OCI-LY3 (cell line): Measurements from ENCODE around the gene TTC12.

Source experiments
- H2AFZ ChIP-seq: fragments of 200-600, 300-600 bp; shearing (Covaris generic); 2 replicates; pipeline ENCODE4 v1.6.0; 2014; ENCODE audit warnings: antibody characterized with exemption, low read depth, low read length
- H3K27ac ChIP-seq: fragments of 200-600, 300-600 bp; sonication (generic); 2 replicates; pipeline ENCODE4 v1.5.1; 2014; ENCODE audit warnings: mild to moderate bottlenecking, low read length, moderate library complexity, mixed read lengths
- H3K27me3 ChIP-seq: fragments of 200-600, 300-600 bp; sonication (generic); 2 replicates; pipeline ENCODE4 v1.6.1; 2014; ENCODE audit warnings: low read depth, low read length, mixed read lengths
- H3K36me3 ChIP-seq: fragments of 200-600, 300-600 bp; sonication (generic); replicated peaks from 2 replicates; pipeline ENCODE3; 2014; ENCODE audit warnings: low read depth, low read length, mixed read lengths
- H3K4me1 ChIP-seq: fragments of 300-600, 200-600 bp; sonication (generic); 2 replicates; pipeline ENCODE4 v1.6.1; 2014; ENCODE audit warnings: low read length, mixed read lengths
- H3K4me2 ChIP-seq: fragments of 200-600, 300-600 bp; sonication (generic); 2 replicates; pipeline ENCODE4 v1.6.1; 2014; ENCODE audit warnings: low read length, mixed read lengths
- H3K4me3 ChIP-seq: fragments of 300-600, 200-600 bp; sonication (generic); 2 replicates; pipeline ENCODE4 v1.5.1; 2014; ENCODE audit warnings: antibody characterized with exemption, mild to moderate bottlenecking, low read length, moderate library complexity
- H3K79me2 ChIP-seq: fragments of 300-600, 200-600 bp; shearing (Covaris generic); 2 replicates; pipeline ENCODE4 v1.6.1; 2014; ENCODE audit warnings: mild to moderate bottlenecking, low read length, mixed read lengths
- H3K9ac ChIP-seq: fragments of 300-600, 200-600 bp; shearing (Covaris generic); 2 replicates; pipeline ENCODE4 v1.6.0; 2014; ENCODE audit warnings: mild to moderate bottlenecking, low read length, moderate library complexity
- H3K9me3 ChIP-seq: fragments of 200-600, 300-600 bp; shearing (Covaris generic); 2 replicates; pipeline ENCODE4 v1.6.1; 2014; ENCODE audit warnings: low read length, mixed read lengths; ENCODE audit not compliant: insufficient read depth
- H4K20me1 ChIP-seq: fragments of 200-600, 300-600 bp; sonication (generic); 2 replicates; pipeline ENCODE4 v1.6.1; 2016; ENCODE audit warnings: low read length, mixed read lengths; ENCODE audit not compliant: insufficient read depth
- EZH2phosphoT487 ChIP-seq: fragments of 200-600 bp; shearing (Covaris generic); IDR thresholded peaks from 2 replicates; pipeline ENCODE4 v1.6.1; 2018; ENCODE audit warnings: antibody characterized with exemption, mixed run types, low read depth
- TF ChIP-seq, protein P1 (sequence below): fragments of 200-600, 300-600 bp; sonication (generic); IDR thresholded peaks from 2 replicates; pipeline ENCODE4 v1.5.1; 2014; ENCODE audit warnings: antibody characterized with exemption, low read length, low read depth

Gene TTC12

DNA sequence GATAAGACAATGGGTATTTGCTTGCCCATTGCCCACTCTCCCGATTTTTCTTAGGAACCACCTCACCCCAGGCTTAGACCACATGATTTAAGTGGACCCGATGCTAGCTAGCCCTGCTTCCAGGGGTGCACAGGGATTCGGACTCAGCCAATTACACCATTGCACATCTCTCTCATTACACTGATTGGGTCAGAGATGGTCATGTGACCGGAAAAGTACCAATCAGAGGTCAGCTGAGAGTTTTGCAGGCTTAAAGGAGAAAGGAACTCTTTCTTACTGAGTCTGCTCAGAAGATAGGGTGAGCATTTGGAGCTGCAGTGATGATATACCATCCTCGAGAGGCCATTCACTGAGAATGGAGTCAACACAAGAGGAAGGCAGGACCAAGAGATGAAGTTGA, 61.0 kb downstream of the TTC12 start:
- Histone ChIP-seq H4K20me1 (no peaks in the 10 kb centered on the region), H3K9me3 (no peaks in the 10 kb centered on the region), H3K9ac (no peak overlapping the region), H2AFZ (no peak overlapping the region), H3K4me3 (no peak overlapping the region), H3K27ac (no peak overlapping the region), H3K79me2 (no peaks in the 10 kb centered on the region), H3K4me2 (no peak overlapping the region), H3K27me3 (no peaks in the 10 kb centered on the region; the same call in 1 of the 2 replicates), H3K36me3 (no peaks in the 10 kb centered on the region), H3K4me1 (no peaks in the 10 kb centered on the region)
- TF ChIP-seq, protein P1, sequence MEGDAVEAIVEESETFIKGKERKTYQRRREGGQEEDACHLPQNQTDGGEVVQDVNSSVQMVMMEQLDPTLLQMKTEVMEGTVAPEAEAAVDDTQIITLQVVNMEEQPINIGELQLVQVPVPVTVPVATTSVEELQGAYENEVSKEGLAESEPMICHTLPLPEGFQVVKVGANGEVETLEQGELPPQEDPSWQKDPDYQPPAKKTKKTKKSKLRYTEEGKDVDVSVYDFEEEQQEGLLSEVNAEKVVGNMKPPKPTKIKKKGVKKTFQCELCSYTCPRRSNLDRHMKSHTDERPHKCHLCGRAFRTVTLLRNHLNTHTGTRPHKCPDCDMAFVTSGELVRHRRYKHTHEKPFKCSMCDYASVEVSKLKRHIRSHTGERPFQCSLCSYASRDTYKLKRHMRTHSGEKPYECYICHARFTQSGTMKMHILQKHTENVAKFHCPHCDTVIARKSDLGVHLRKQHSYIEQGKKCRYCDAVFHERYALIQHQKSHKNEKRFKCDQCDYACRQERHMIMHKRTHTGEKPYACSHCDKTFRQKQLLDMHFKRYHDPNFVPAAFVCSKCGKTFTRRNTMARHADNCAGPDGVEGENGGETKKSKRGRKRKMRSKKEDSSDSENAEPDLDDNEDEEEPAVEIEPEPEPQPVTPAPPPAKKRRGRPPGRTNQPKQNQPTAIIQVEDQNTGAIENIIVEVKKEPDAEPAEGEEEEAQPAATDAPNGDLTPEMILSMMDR, result no peak

DNA sequence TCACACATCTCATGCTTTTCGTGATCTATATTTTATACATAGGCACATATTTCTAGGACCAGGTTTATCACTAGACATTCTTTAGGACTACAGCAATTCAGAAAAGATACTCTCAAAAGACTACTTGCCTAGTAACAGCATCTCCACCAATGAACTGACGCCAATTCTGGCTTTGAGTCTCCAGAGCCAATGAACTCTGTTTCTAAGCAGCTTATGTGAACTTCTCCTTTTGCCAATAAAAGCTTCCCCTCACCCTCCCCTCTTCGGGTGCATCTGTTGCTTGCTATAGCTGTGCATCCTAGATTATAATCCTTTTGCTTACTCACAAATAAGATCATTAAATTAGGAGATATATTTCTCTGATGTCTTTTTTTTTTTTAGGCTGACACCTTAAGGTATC, 61.8 kb downstream of the TTC12 start:
- Histone ChIP-seq H3K9ac (no peak overlapping the region), H3K79me2 (no peaks in the 10 kb centered on the region), H3K27ac (no peak overlapping the region)

DNA sequence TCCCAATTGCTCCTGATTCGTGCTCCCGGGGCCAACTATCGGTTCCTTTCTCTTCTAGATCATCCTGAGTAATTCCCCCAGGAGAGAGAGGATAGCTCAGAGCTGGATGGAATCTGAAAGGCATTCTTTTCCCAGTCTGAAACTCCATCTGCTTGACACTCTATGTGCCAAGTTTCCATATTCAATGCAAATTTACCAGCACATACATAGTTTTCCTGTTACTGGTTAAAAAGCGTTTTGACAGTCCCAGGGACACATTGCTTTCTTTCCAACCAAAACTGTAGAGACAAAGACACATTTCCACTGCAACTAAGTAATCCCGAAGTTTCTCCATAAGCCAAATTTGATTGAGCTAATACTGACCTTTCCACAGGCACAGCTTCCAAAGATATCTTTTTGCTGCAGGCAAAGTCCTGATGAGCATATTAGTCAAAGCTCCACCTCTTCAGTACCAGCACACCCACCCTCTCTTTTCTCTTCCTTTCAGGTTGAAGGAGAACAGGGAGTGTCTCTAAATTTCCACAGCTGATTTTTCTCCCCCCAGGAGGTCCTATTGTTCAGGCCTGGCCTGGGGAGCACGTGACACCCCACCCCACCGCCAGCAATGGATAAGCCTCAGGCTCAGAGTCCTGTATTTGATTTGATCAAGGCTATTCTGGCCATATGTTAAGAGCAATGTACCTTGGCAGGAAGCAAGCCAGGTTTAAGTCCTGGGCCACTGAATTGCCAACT, 63.5 kb downstream of the TTC12 start:
- Histone ChIP-seq H2AFZ (no peak overlapping the region), H3K79me2 (no peaks in the 10 kb centered on the region), H3K9me3 (no peaks in the 10 kb centered on the region), H3K36me3 (no peaks in the 10 kb centered on the region), H3K4me1 (no peaks in the 10 kb centered on the region), H3K27me3 (peaks cover 6% of the 10 kb centered on the region), H3K27ac (no peak overlapping the region), H3K4me2 (no peak overlapping the region), H3K9ac (no peak overlapping the region), H4K20me1 (no peaks in the 10 kb centered on the region), H3K4me3 (no peak overlapping the region)
- TF ChIP-seq, protein P1, result no peak
- no peak for TF ChIP-seq EZH2phosphoT487

More for the DNA sequence above, 61.8 kb downstream of the TTC12 start:
- Histone ChIP-seq H3K27me3 (no peaks in the 10 kb centered on the region; the same call in 1 of the 2 replicates), H2AFZ (no peak overlapping the region), H3K9me3 (no peaks in the 10 kb centered on the region), H3K36me3 (no peaks in the 10 kb centered on the region), H3K4me1 (no peaks in the 10 kb centered on the region), H4K20me1 (no peaks in the 10 kb centered on the region), H3K4me3 (no peak overlapping the region), H3K4me2 (no peak overlapping the region)
- TF ChIP-seq, protein P1, result no peak
- TF ChIP-seq EZH2phosphoT487, result no peak

DNA sequence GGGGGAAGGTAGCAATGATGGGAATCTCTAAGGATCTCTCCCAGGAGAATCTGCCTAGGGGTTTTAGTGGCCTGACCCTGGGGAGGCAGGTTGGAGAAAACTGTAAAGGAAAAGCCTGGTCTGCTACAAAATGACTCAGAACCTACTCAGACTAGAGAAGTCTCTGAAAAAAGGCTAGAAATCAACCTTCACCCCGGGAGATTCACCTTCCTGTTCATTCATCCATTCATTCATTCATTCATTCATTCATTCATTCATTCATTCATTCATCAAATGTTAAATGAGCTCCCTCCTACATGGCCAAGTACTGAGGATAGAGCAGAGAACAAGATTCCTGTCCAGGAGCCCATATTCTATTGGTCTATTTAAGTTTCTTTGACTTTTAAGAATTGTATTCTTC, 64.3 kb downstream of the TTC12 start:
- H2AFZ ChIP-seq, result no peak overlapping the region
- no peak overlapping the region for H3K4me3 ChIP-seq

More for the DNA sequence above, 64.3 kb downstream of the TTC12 start:
- Histone ChIP-seq H3K4me2 (no peak overlapping the region), H3K36me3 (no peaks in the 10 kb centered on the region), H3K4me1 (no peaks in the 10 kb centered on the region), H3K9me3 (no peaks in the 10 kb centered on the region), H3K9ac (no peak overlapping the region), H4K20me1 (no peaks in the 10 kb centered on the region), H3K27ac (no peak overlapping the region), H3K79me2 (no peaks in the 10 kb centered on the region), H3K27me3 (peaks cover 6% of the 10 kb centered on the region)
- TF ChIP-seq EZH2phosphoT487, result no peak
- TF ChIP-seq, protein P1, result no peak
